ENCODE results near the gene WWOX.

Gene WWOX

DNA sequence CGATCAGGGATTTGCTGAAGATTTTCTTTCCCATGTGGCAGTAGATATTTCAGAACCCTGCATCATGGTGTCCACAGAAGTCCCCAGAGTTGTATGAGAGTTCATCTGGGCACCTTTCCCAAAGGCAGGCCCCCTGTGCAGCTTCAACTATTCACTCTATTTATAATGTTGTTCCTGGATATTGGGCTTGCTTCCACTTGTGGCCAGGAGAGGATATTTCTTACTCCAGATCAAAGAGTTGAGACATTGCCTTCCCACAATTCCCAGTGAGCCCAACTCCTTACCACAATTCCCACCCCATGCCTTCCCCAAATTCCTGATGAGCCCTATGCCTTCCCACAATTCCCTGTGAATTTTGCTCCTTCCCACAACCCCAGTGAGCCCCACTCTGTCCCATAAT is 206.9 kb downstream of the WWOX start:
- TF ChIP-seq, protein P1, sequence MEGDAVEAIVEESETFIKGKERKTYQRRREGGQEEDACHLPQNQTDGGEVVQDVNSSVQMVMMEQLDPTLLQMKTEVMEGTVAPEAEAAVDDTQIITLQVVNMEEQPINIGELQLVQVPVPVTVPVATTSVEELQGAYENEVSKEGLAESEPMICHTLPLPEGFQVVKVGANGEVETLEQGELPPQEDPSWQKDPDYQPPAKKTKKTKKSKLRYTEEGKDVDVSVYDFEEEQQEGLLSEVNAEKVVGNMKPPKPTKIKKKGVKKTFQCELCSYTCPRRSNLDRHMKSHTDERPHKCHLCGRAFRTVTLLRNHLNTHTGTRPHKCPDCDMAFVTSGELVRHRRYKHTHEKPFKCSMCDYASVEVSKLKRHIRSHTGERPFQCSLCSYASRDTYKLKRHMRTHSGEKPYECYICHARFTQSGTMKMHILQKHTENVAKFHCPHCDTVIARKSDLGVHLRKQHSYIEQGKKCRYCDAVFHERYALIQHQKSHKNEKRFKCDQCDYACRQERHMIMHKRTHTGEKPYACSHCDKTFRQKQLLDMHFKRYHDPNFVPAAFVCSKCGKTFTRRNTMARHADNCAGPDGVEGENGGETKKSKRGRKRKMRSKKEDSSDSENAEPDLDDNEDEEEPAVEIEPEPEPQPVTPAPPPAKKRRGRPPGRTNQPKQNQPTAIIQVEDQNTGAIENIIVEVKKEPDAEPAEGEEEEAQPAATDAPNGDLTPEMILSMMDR (IDR thresholded peaks at IDR 0.05; ENCODE audit: low read depth, low read length): no peak
- no peak for DNase-seq (ENCODE audit: extremely low read depth, low read depth)

DNA sequence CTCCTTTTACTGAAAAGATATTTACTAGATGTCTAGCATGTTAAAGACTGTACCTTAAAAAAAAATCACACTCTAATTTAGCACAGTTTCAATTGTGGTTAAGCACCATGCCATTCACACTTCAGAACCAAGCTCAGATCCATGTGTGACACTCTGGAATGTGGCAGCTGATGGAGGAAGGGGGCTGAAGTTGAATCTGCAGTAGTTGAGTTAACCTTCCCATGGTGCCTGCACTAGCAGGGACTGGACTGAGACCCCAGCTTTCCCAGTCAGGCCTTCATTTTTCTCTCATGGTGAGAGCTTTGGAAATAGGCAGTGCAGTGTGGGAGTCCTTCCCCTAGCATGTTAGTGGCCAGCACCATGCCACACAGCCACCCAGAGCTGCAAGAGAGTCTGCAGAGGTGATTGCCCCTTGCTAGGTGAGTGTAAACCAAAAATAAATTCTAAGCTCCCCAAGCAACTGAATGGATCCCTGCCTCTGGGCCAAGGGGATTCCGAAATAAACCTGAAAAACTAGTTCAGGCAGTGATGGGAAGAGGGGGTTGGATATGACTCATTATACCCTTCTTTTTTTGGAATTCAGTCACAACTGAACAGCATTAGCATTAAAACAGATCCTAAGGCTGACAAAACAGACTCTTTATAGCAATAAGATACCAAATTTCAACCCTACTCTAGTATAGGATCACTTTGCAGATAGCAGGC is 208.5 kb downstream of the WWOX start:
- TF ChIP-seq, protein P1 (IDR thresholded peaks at IDR 0.05; ENCODE audit: low read depth, low read length): no peak

DNA sequence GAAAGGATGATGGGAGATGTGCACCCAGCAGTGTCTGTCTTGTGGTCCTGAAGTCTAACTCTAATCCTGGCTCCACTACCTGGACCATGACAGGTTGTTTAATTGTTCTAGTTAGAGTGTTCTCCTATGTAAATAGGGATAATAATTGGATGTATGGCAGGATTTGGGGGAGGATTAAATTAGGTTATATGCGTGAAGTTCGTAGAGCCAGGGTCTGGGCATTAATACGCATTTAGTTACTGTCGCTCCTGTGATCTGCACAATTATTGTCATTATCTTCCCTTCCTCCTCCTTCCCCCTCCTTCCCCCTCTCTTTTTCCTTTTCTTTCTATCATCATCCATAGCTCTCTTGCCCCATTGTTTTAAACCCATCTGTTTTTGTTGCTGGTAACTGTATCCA is 210.3 kb downstream of the WWOX start:
- no peak for DNase-seq (ENCODE audit: extremely low read depth, low read depth)
- TF ChIP-seq, protein P1 (IDR thresholded peaks at IDR 0.05; ENCODE audit: low read depth, low read length): no peak

More for the DNA sequence above, 208.5 kb downstream of the WWOX start:
- no peak for DNase-seq (ENCODE audit: extremely low read depth, low read depth)

DNA sequence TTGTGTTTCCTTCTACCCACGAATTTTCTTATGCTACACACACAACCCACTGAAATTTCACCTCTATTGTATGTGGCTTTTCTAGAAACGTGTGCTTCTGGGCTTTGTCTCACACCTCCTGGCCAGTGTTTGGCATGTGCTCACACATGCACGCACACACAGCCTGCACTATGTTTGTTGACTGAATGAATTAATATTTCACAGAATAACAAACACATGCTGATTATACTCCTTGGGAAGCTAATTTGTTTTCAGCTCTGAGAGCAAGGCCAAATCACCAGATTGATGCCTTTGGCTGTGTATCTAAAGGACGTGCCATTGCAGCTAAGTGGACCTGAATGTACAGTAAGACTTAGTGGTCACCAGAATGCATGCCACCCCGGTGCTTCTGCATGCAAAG is 210.7 kb downstream of the WWOX start:
- no peak for DNase-seq (ENCODE audit: extremely low read depth, low read depth)
- TF ChIP-seq, protein P1 (IDR thresholded peaks at IDR 0.05; ENCODE audit: low read depth, low read length): no peak

DNA sequence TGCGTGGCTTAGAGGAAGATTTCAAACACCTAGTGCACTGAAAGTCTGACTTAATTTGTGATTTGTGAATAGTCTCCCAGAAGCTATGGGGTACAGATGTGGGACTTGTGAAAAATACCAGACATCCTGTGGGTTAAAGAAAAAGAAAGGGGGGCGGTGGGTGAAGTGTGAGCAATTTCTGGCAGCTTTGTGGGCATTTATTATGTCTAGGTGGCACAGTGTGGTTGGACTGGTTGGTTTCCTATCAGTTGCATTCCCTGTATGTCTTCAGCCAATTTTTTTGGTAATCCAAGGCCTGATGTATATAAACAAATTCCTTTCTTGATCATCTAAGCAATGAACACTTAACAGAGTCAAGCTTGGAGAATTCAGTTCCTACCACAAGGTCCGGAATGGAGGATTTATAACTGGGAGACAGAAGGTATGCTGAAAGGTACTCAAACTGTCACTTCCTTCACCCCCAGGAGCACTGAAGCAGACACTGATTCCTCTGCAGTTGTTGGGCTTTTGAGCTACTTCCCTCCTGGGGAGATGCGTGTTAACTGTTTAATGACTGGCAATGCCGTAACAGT is 211.6 kb downstream of the WWOX start:
- DNase-seq (ENCODE audit: extremely low read depth, low read depth): no peak
- TF ChIP-seq, protein P1 (IDR thresholded peaks at IDR 0.05; ENCODE audit: low read depth, low read length): no peak

DNA sequence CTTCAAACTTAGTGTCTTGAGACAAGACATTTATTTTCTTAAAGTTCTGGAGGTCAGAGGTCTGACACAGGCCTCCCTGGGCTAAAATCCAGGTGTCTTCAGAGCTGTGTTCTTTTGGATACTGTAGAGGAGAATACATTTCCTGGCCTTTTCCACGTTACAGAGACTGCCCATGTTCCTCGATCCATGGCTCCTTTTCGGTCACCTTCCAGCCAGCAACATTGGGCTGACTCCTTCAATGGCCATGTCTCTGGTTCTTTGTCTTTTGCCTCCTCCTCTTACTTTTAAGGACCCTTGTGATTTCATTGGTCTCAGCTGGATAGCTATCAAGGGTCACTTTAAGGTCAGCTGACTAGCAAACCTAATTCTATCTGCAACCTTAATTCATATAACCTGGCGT is 212.4 kb downstream of the WWOX start:
- TF ChIP-seq, protein P1 (IDR thresholded peaks at IDR 0.05; ENCODE audit: low read depth, low read length): no peak
- DNase-seq (ENCODE audit: extremely low read depth, low read depth): no peak

DNA sequence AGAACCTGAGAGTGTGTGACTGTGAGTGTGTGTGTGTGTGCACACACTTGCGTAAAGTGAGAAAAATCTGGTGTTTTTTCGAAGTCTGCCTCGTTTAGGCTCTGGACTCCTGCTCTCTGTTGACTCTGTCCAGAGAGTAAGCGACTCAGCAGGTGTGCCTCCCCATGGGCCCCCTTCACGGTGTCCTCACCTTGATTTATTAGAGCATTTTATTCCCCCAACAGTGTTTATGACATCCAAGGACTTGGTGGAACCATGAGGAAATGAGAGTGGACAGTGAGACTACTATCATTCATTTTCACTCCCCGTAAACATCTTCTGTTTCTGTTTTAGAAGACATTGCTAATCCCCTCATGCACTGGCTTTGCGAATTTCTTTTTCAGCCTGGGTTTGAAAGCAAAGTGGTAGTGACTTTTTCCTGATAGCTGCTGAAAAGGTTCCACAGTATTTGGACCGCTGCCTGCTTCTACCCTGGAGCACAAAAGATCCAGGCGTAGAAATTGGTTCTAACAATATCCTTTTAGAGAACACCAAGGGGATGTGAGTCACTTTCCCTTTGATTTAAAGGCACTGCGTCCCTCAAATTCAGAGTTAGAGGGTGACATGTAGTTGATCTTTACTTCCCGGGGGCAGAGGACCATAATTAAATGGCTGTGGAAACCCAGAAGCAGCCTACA is 218.2 kb downstream of the WWOX start:
- TF ChIP-seq, protein P1 (IDR thresholded peaks at IDR 0.05; ENCODE audit: low read depth, low read length): no peak
- no peak for DNase-seq (ENCODE audit: extremely low read depth, low read depth)
